ENCODE measurements around the gene ITK.

ITK gene

GRCh38 chr5:157270771-157271170 lies 90.1 kb downstream of the ITK start:
- no peak for DNase-seq (ENCODE audit: low read depth)
- no peak overlapping the region for H3K4me3 ChIP-seq (ENCODE audit: low read length)

GRCh38 chr5:157271740-157272271 lies 91.2 kb downstream of the ITK start:
- no peak for DNase-seq (ENCODE audit: low read depth)
- no peak overlapping the region for H3K4me3 ChIP-seq (ENCODE audit: low read length)
- TF ChIP-seq, protein P1, sequence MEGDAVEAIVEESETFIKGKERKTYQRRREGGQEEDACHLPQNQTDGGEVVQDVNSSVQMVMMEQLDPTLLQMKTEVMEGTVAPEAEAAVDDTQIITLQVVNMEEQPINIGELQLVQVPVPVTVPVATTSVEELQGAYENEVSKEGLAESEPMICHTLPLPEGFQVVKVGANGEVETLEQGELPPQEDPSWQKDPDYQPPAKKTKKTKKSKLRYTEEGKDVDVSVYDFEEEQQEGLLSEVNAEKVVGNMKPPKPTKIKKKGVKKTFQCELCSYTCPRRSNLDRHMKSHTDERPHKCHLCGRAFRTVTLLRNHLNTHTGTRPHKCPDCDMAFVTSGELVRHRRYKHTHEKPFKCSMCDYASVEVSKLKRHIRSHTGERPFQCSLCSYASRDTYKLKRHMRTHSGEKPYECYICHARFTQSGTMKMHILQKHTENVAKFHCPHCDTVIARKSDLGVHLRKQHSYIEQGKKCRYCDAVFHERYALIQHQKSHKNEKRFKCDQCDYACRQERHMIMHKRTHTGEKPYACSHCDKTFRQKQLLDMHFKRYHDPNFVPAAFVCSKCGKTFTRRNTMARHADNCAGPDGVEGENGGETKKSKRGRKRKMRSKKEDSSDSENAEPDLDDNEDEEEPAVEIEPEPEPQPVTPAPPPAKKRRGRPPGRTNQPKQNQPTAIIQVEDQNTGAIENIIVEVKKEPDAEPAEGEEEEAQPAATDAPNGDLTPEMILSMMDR (IDR thresholded peaks at IDR 0.05; ENCODE audit: insufficient read depth, low read depth, low read length, missing control alignments), result no peak

More at GRCh38 chr5:157270771-157271170, 90.1 kb downstream of the ITK start:
- TF ChIP-seq, protein P1 (IDR thresholded peaks at IDR 0.05; ENCODE audit: insufficient read depth, low read depth, low read length, missing control alignments), result no peak

DNA sequence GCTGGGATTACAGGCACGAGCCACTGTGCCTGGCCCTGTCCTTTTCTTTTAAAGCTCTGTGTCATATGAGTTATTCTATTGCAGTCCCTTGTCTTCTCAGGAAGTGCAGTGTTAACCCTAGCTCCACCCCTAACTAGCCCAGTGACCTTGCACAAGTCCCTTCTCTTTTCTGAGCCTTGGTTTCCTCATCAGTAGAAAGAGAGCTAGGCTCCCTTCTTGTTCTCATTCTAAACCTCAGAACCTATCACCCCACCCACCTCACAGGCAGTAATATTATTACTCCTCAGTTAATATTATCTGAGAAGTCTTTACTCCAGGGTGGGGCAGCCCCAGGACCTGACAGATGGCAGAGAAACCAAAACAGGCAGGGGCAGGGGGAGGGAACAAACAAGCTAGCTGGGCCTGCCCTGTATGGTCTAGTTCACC lies 92.5 kb downstream of the ITK start:
- no peak overlapping the region for H3K4me3 ChIP-seq (ENCODE audit: low read length)
- TF ChIP-seq, protein P1 (IDR thresholded peaks at IDR 0.05; ENCODE audit: insufficient read depth, low read depth, low read length, missing control alignments), result no peak
- no peak for DNase-seq (ENCODE audit: low read depth)

GRCh38 chr5:157275403-157275802 lies 94.8 kb downstream of the ITK start:
- DNase-seq (ENCODE audit: low read depth), result no peak
- H3K4me3 ChIP-seq (ENCODE audit: low read length), result no peak overlapping the region
- TF ChIP-seq, protein P1 (IDR thresholded peaks at IDR 0.05; ENCODE audit: insufficient read depth, low read depth, low read length, missing control alignments), result no peak

- H3K4me3 ChIP-seq (ENCODE audit: low read length), result no peak overlapping the region
- TF ChIP-seq, protein P1 (IDR thresholded peaks at IDR 0.05; ENCODE audit: insufficient read depth, low read depth, low read length, missing control alignments), result no peak
- no peak for DNase-seq (ENCODE audit: low read depth)
Observed at GRCh38 chr5:157278319-157279037, 97.8 kb downstream of the ITK start.

DNA sequence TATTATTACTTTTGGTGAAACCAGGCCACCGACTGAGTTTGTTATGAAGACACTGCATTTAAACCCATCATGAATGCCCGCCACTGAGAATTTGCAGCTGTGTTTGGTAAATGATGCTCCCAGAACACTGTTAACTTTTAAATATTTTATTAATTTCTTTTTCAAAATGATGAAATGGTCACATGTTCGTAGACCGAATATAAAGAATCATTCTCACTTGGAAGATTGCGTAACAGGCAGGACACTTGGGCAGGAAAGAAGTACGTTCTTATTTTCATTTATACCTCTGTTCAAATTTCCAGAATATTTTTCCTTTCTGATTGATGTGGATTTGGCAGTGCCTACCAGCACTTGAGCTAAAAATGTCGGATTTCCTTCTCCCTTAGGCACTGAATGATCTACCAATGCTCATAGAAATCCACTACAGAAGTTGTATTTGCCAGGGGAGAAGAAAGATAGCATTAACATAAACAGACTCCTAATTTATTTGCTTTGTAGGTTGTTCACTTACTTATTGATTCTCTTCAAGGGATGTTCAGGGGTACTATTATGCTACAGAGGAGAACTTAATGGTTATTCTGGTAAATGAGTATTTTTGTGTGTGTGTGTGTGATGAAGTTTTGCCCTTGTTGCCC lies 99.1 kb downstream of the ITK start:
- H3K4me3 ChIP-seq (ENCODE audit: low read length), result no peak overlapping the region
- DNase-seq (ENCODE audit: low read depth), result peak; percentile 34
- TF ChIP-seq, protein P1 (IDR thresholded peaks at IDR 0.05; ENCODE audit: insufficient read depth, low read depth, low read length, missing control alignments), result no peak

Measured in epithelial cell of esophagus (primary cell).